ENCODE results near the gene MICA.

MICA gene

DNA sequence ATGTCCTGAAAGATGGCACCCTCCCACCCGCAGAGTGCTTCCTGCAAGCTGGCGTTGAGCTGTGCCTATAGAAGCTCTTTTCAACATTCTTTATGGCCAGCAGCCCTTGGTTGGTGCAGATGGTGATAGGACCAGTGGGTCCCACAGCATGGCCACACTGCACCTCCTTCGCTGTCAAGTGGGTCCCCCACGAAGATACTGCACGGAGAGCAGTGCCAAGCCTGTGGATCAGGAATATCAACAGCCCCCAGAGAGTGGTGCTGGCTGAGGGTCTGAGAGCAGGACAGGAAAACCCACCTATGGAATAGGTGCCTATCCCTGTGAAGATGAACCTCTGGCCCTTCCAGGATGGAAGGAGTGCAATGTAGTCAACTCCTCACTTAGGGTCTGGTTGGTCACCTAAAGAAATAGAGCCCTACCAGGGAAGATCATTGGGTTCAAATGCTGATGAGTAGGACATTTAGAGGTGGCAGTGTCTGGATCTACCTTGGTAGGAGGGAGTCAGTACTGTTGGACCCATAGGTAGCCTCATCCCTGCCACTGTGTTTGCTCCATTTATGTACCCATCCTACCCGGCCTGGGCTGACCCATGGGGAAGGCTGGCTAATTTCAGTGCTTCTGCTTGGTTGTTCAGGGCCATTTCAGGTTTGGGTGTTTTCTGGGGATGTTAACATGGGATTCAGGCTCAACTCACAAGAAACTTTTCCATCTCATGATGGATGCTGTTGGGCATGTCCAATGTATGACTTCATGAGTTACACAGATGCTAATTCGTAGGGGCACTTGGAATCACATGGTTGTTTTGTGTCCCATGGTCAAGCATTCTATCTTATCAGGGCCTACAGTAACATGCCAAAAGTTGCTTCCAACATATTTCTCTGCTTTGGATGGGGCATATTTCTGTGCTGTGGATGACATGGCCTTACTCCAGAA lies 61.1 kb downstream of the MICA start:
- POLR2A ChIA-PET: interaction anchor here (0.5 kb wide), 1 partner anchor 18 kb away, joined by 5 read pairs; no protein-coding TSS in a partner anchor
- 0 out of 2 replicates have a peak, but pooled peaks have one; percentile 23 for TF ChIP-seq ZFP69B (tag by site-specific recombination; IDR thresholded peaks at IDR 0.05)
- TF ChIP-seq, protein P1, sequence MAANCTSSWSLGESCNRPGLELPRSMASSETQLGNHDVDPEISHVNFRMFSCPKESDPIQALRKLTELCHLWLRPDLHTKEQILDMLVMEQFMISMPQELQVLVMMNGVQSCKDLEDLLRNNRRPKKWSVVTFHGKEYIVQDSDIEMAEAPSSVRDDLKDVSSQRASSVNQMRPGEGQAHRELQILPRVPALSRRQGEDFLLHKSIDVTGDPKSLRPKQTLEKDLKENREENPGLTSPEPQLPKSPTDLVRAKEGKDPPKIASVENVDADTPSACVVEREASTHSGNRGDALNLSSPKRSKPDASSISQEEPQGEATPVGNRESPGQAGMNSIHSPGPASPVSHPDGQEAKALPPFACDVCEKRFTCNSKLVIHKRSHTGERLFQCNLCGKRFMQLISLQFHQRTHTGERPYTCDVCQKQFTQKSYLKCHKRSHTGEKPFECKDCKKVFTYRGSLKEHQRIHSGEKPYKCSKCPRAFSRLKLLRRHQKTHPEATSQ (tag by site-specific recombination; IDR thresholded peaks at IDR 0.05): no peak
- CTCF ChIA-PET: interaction anchor here (0.6 kb wide), 1 partner anchor 97 kb away, joined by 3 read pairs; no protein-coding TSS in a partner anchor
- H3K27ac ChIP-seq (ENCODE audit: extremely low read depth, low read depth, low read length): no peak overlapping the region
- H3K9me3 ChIP-seq (ENCODE audit: control insufficient read depth, insufficient read depth, low read depth, low read length): no peaks in the 10 kb centered on the region
- H3K36me3 ChIP-seq (ENCODE audit: control insufficient read depth in 2 of 2, insufficient read depth in 1 of 2, low read length in 2 of 2): no peaks in the 10 kb centered on the region
- no peak overlapping the region for H3K4me3 ChIP-seq (ENCODE audit: low read depth, low read length)
- no peaks in the 10 kb centered on the region for H3K4me1 ChIP-seq (ENCODE audit: control insufficient read depth, insufficient read depth, low read length)
